Tibial nerve (tissue), 3 donors: ENCODE measurements around the gene MAGI3.

ENCODE experiments used
- POLR2A ChIP-seq, 2 donors: fragments of 450-650 bp; IDR thresholded peaks; one replicate each; pipeline ENCODE4 v1.6.1; 2017; ENCODE audit warnings: antibody characterized with exemption in 2 of 2, mild to moderate bottlenecking in 2 of 2, moderate library complexity in 2 of 2
- TF ChIP-seq, protein P1 (sequence below), 5 experiments: fragments of 200-600 bp in 3 of 5; fragments of 450-650 bp in 2 of 5; sonication (generic) in 3 of 5; IDR thresholded peaks; one replicate each; pipeline ENCODE4 v1.5.1; 2016 to 2019; ENCODE audit warnings: antibody characterized with exemption in 5 of 5, mild to moderate bottlenecking in 3 of 5, moderate library complexity in 2 of 5

- no peak for TF ChIP-seq POLR2A (IDR thresholded peaks at IDR 0.05)
- TF ChIP-seq, protein P1, sequence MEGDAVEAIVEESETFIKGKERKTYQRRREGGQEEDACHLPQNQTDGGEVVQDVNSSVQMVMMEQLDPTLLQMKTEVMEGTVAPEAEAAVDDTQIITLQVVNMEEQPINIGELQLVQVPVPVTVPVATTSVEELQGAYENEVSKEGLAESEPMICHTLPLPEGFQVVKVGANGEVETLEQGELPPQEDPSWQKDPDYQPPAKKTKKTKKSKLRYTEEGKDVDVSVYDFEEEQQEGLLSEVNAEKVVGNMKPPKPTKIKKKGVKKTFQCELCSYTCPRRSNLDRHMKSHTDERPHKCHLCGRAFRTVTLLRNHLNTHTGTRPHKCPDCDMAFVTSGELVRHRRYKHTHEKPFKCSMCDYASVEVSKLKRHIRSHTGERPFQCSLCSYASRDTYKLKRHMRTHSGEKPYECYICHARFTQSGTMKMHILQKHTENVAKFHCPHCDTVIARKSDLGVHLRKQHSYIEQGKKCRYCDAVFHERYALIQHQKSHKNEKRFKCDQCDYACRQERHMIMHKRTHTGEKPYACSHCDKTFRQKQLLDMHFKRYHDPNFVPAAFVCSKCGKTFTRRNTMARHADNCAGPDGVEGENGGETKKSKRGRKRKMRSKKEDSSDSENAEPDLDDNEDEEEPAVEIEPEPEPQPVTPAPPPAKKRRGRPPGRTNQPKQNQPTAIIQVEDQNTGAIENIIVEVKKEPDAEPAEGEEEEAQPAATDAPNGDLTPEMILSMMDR (IDR thresholded peaks at IDR 0.05), result no peak
These were observed 77.7 kb downstream of the MAGI3 start for GRCh38 chr1:113467991-113468390.
